B cell (primary cell): ENCODE measurements around the gene PVALEF. TPM values are rescaled to one million over a fixed set of nuclear protein-coding genes. Genes with fewer than 3 reads are reported as not detected.

ENCODE experiments used
- ATAC-seq: fragments of 200-7000 bp; cut with Tn5 transposase; one replicate; pipeline ENCODE4 v1.10.0; 2021; ENCODE audit warnings: low read depth, mild to moderate bottlenecking, moderate number of reproducible peaks, moderate library complexity
- CTCF ChIA-PET: fragments of 350-600 bp; sonication (Branson Sonifier 250); formaldehyde crosslinking; loops from one replicate; lab custom pipeline; 2021; ENCODE audit warnings: antibody characterized with exemption, inconsistent platforms; lab: Charles Lee
- POLR2A ChIA-PET: fragments of 350-600 bp; sonication (Branson Sonifier 250); formaldehyde crosslinking; loops from one replicate; lab custom pipeline; 2021; ENCODE audit warnings: antibody characterized with exemption; lab: Charles Lee
- DNase-seq: peaks from one replicate; pipeline ENCODE4 v3.0.0; 2013
- H2AFZ ChIP-seq: 2 replicates; pipeline ENCODE4 v1.6.1; 2012; ENCODE audit warnings: mild to moderate bottlenecking, low read depth, low read length; ENCODE audit not compliant: insufficient read depth, poor library complexity, severe bottlenecking
- H3K27ac ChIP-seq, 2 donors: 1 replicate in 1 of 2; 2 replicates in 1 of 2; pipeline ENCODE4 v1.5.1; 2012 to 2013; ENCODE audit warnings: low read length in 2 of 2, mild to moderate bottlenecking in 2 of 2, moderate library complexity in 1 of 2
- H3K27me3 ChIP-seq, 4 experiments: fragments of 200-600 bp in 1 of 4; sonication (generic) in 1 of 4; replicated peaks in 1 of 4; 1 replicate in 2 of 4; 2 replicates in 2 of 4; pipeline versions ENCODE4 v1.6.1 to v1.7.0; 2013 to 2016; ENCODE audit warnings: low read length in 3 of 4, mild to moderate bottlenecking in 2 of 4, mixed read lengths in 1 of 4, moderate library complexity in 1 of 4; ENCODE audit not compliant: insufficient read depth in 4 of 4, control insufficient read depth in 3 of 4; ENCODE audit errors: control extremely low read depth in 1 of 4
- H3K36me3 ChIP-seq, 2 experiments: replicated peaks in 1 of 2; 1 replicate in 1 of 2; 2 replicates in 1 of 2; pipeline versions ENCODE4 v1.6.1 to v1.7.1; 2013; ENCODE audit warnings: low read length in 1 of 2; ENCODE audit not compliant: insufficient read depth in 2 of 2, control insufficient read depth in 1 of 2; ENCODE audit errors: control extremely low read depth in 1 of 2, extremely low read depth in 1 of 2
- H3K4me1 ChIP-seq, 2 donors: fragments of 200-600 bp in 1 of 2; sonication (generic) in 1 of 2; 1 replicate in 1 of 2; 2 replicates in 1 of 2; pipeline versions ENCODE4 v1.5.1 to v1.6.1; 2013 to 2017; ENCODE audit warnings: low read length in 2 of 2; ENCODE audit not compliant: control insufficient read depth in 2 of 2, insufficient read depth in 2 of 2
- H3K4me2 ChIP-seq: replicated peaks from 2 replicates; pipeline ENCODE3; 2012; ENCODE audit warnings: mild to moderate bottlenecking, low read depth, low read length; ENCODE audit not compliant: poor library complexity, severe bottlenecking
- H3K4me3 ChIP-seq, 5 experiments: fragments of 200-600 bp in 1 of 5; sonication (generic) in 1 of 5; 1 replicate in 3 of 5; 2 replicates in 2 of 5; pipeline versions ENCODE4 v1.5.1 to v1.7.0; 2011 to 2016; ENCODE audit warnings: low read length in 4 of 5, mild to moderate bottlenecking in 4 of 5, low read depth in 2 of 5, control low read depth in 1 of 5, moderate library complexity in 1 of 5; ENCODE audit not compliant: insufficient read depth in 1 of 5; ENCODE audit errors: control extremely low read depth in 1 of 5, extremely low read depth in 1 of 5
- H3K79me2 ChIP-seq: fragments of 200-600 bp; sonication (generic); one replicate; pipeline ENCODE4 v1.6.0; 2016; ENCODE audit warnings: low read length; ENCODE audit not compliant: control insufficient read depth, insufficient read depth
- H3K9ac ChIP-seq: fragments of 200-600 bp; sonication (generic); 2 replicates; pipeline ENCODE4 v1.6.1; 2017; ENCODE audit warnings: mild to moderate bottlenecking, low read length, moderate library complexity
- H3K9me3 ChIP-seq, 3 donors: one replicate each; pipeline versions ENCODE4 v1.6.1 to v1.7.1; 2013; ENCODE audit warnings: low read length in 2 of 3; ENCODE audit not compliant: control insufficient read depth in 2 of 3, insufficient read depth in 1 of 3; ENCODE audit errors: control extremely low read depth in 1 of 3
- H4K20me1 ChIP-seq: 2 replicates; pipeline ENCODE4 v1.6.0; 2012; ENCODE audit warnings: mild to moderate bottlenecking, low read length; ENCODE audit not compliant: insufficient read depth, control insufficient read depth, poor library complexity, severe bottlenecking
- H3K27ac Mint-ChIP-seq: one replicate; pipeline ENCODE4 v1.8.0; 2021; ENCODE audit warnings: mixed read lengths
- H3K27me3 Mint-ChIP-seq: one replicate; pipeline ENCODE4 v1.8.0; 2021; ENCODE audit warnings: mixed read lengths
- H3K4me1 Mint-ChIP-seq: one replicate; pipeline ENCODE4 v1.8.0; 2021; ENCODE audit warnings: mixed read lengths
- H3K4me3 Mint-ChIP-seq: one replicate; pipeline ENCODE4 v1.8.0; 2021; ENCODE audit warnings: mixed read lengths
- H3K9me3 Mint-ChIP-seq: one replicate; pipeline ENCODE4 v1.8.0; 2022; ENCODE audit warnings: mixed read lengths; ENCODE audit not compliant: insufficient read depth
- CTCF ChIP-seq: fragments of 200-600 bp; IDR thresholded peaks from one replicate; pipeline ENCODE4 v1.8.0; 2022; ENCODE audit warnings: antibody characterized with exemption, mild to moderate bottlenecking
- EZH2 ChIP-seq: IDR thresholded peaks from 2 replicates; pipeline ENCODE4 v1.6.1; 2012; ENCODE audit warnings: borderline replicate concordance, low read depth, mild to moderate bottlenecking, moderate library complexity, low read length; ENCODE audit not compliant: insufficient read depth, poor library complexity, severe bottlenecking
- WGBS: methylation state at CpG from one replicate; pipeline ENCODE4 v1.1.5; 2013; ENCODE audit warnings: missing lambda C conversion rate; ENCODE audit not compliant: insufficient coverage; 5-methylcytosine and 5-hydroxymethylcytosine counted together
- intact Hi-C: fragments of 100-400 bp; cut with micrococcal nuclease; formaldehyde crosslinking; loops from one replicate; pipeline ENCODE4 v1.10.0; 2022
- polyA plus RNA-seq: library from polyadenylated mRNA; depleted of rRNA; stranded (reverse); fragments of >200 nt; gene quantifications from 2 replicates; pipeline ENCODE4 v1.2.3, GENCODE V29; 2012
- total RNA-seq, 2 donors: library from RNA; stranded (reverse); fragments of 120-200 nt in 1 of 2; gene quantifications; 1 replicate in 1 of 2; 2 replicates in 1 of 2; pipeline versions ENCODE4 v1.2.3 to v1.2.4, GENCODE V29; 2013 to 2022

The PVALEF gene
- total and polyA plus RNA-seq, 2 donors (not counting 1 experiment from before 2014, with no cell fraction given), result not detected

GRCh38 chr17:81167194-81167524 lies 1.9 kb downstream of the PVALEF start:
- peaks cover 4% of the 10 kb centered on the region for H3K4me1 Mint-ChIP-seq
- no peak overlapping the region for H2AFZ ChIP-seq
- TF ChIP-seq CTCF (no peak), EZH2 (no peak)
- no peak overlapping the region for H3K27ac Mint-ChIP-seq
- H3K4me1 ChIP-seq, result peaks cover 7 to 10% of the 10 kb centered on the region in 2 donors
- no peak overlapping the region for H3K27ac ChIP-seq
- WGBS, result 100% methylated on average over 2 of the region's 4 CpGs
- H3K27me3 Mint-ChIP-seq, result peaks cover 14% of the 10 kb centered on the region
- H3K4me3 Mint-ChIP-seq, result peak overlapping the region; percentile 66
- H3K9me3 ChIP-seq, result peaks cover 0 to 8% (median 0%) of the 10 kb centered on the region in 3 donors
- H3K4me3 ChIP-seq, result no peak overlapping the region
- ChIA-PET POLR2A (no interaction called here), CTCF (no interaction called here)
- H4K20me1 ChIP-seq, result no peaks in the 10 kb centered on the region
- H3K9ac ChIP-seq, result no peak overlapping the region
- H3K4me2 ChIP-seq, result no peak overlapping the region
- peaks cover 0 to 39% (median 12%) of the 10 kb centered on the region in 4 experiments for H3K27me3 ChIP-seq
- no peaks in the 10 kb centered on the region for H3K9me3 Mint-ChIP-seq
- no peaks in the 10 kb centered on the region for H3K79me2 ChIP-seq
- H3K36me3 ChIP-seq, result no peaks in the 10 kb centered on the region
- no peak for ATAC-seq
- no peak for DNase-seq
- intact Hi-C loops, result no loop called here

GRCh38 chr17:81167638-81168037 lies 2.3 kb downstream of the PVALEF start:
- no peak overlapping the region for H3K9ac ChIP-seq

More at GRCh38 chr17:81167638-81168037, 2.3 kb downstream of the PVALEF start:
- H3K4me1 Mint-ChIP-seq, result peaks cover 4% of the 10 kb centered on the region
- H3K27me3 ChIP-seq, result peaks cover 0 to 39% (median 12%) of the 10 kb centered on the region in 4 experiments
- H4K20me1 ChIP-seq, result no peaks in the 10 kb centered on the region
- WGBS, result 95% methylated on average over 7 of the region's 7 CpGs
- TF ChIP-seq CTCF (no peak), EZH2 (no peak)
- ChIA-PET CTCF (no interaction called here), POLR2A (no interaction called here)
- peaks cover 14% of the 10 kb centered on the region for H3K27me3 Mint-ChIP-seq
- H3K9me3 ChIP-seq, result peaks cover 0 to 8% (median 0%) of the 10 kb centered on the region in 3 donors
- peak overlapping the region; percentile 66 for H3K4me3 Mint-ChIP-seq
- H3K36me3 ChIP-seq, result no peaks in the 10 kb centered on the region
- no peaks in the 10 kb centered on the region for H3K9me3 Mint-ChIP-seq
- H3K27ac Mint-ChIP-seq, result no peak overlapping the region
- ATAC-seq, result no peak
- peaks cover 7 to 10% of the 10 kb centered on the region in 2 donors for H3K4me1 ChIP-seq
- no peak overlapping the region for H2AFZ ChIP-seq
- no peak overlapping the region for H3K4me3 ChIP-seq
- no peaks in the 10 kb centered on the region for H3K79me2 ChIP-seq
- H3K4me2 ChIP-seq, result no peak overlapping the region
- intact Hi-C loops, result no loop called here
- no peak for DNase-seq
- H3K27ac ChIP-seq, result no peak overlapping the region
